IMR-90 (cell line): Measurements from ENCODE around the gene RAPGEF1.
"Not testable (repeated sequence)": the region's sequence is repeated elsewhere in the genome, so short reads cannot be mapped to it uniquely, and the experiment has no call there.

ENCODE experiments used
- BHLHE40 ChIP-seq: fragments of 150-350 bp; IDR thresholded peaks from 2 replicates; pipeline ENCODE4 v1.6.1; 2016; ENCODE audit warnings: mild to moderate bottlenecking, low read depth, low read length
- POLR2A ChIP-seq: IDR thresholded peaks from 2 replicates; pipeline ENCODE4 v1.6.1; 2012; ENCODE audit warnings: mild to moderate bottlenecking, low read depth, low read length
- RAD21 ChIP-seq: IDR thresholded peaks from 2 replicates; pipeline ENCODE4 v1.6.1; 2012; ENCODE audit warnings: low read length, improper control_type of control experiment
- SMC3 ChIP-seq: fragments of 150-350 bp; IDR thresholded peaks from 2 replicates; pipeline ENCODE4 v1.6.1; 2016; ENCODE audit warnings: low read depth, mild to moderate bottlenecking, antibody characterized with exemption, low read length, moderate library complexity
- USF2 ChIP-seq: fragments of 150-350 bp; IDR thresholded peaks from 2 replicates; pipeline ENCODE4 v1.6.1; 2017; ENCODE audit warnings: mild to moderate bottlenecking, antibody characterized with exemption, low read length, low read depth
- TF ChIP-seq, protein P1 (sequence below): conservative IDR thresholded peaks from 2 replicates; pipeline ENCODE4 v1.5.1; 2012; ENCODE audit warnings: mild to moderate bottlenecking, low read depth, low read length, improper control_type of control experiment

DNA sequence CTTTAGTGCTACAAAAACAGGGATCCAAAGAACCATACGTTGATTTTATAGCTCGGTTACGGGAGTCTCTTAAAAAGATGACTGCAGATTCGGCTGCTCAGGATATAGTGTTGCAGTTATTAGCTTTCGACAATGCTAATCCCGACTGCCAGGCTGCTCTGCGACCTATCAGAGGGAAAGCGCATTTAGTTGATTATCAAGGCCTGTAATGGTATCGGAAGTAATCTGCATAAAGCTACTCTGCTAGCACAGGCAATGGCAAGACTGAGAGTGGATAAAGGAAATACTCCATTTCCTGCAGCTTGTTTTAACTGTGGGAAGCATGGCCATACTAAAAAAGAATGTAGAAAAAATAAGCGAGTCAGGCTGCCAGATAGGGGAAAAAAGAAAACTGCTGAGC, 58.0 kb downstream of the RAPGEF1 start:
- TF ChIP-seq BHLHE40, POLR2A, RAD21, SMC3, USF2: not testable (repeated sequence)
- TF ChIP-seq, protein P1, sequence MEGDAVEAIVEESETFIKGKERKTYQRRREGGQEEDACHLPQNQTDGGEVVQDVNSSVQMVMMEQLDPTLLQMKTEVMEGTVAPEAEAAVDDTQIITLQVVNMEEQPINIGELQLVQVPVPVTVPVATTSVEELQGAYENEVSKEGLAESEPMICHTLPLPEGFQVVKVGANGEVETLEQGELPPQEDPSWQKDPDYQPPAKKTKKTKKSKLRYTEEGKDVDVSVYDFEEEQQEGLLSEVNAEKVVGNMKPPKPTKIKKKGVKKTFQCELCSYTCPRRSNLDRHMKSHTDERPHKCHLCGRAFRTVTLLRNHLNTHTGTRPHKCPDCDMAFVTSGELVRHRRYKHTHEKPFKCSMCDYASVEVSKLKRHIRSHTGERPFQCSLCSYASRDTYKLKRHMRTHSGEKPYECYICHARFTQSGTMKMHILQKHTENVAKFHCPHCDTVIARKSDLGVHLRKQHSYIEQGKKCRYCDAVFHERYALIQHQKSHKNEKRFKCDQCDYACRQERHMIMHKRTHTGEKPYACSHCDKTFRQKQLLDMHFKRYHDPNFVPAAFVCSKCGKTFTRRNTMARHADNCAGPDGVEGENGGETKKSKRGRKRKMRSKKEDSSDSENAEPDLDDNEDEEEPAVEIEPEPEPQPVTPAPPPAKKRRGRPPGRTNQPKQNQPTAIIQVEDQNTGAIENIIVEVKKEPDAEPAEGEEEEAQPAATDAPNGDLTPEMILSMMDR: not testable (repeated sequence)
